NCI-H2029 treated with DMSO at 0.1 percent for 48 hours (cell line): ENCODE measurements around the gene LIMA1.

Experiments
- DNase-seq: peaks from one replicate; lab custom pipeline; 2025; lab: John Stamatoyannopoulos, UW

Gene LIMA1

GRCh38 chr12:50129290-50129689 lies 154.0 kb downstream of the LIMA1 start:
- DNase-seq: no peak

- DNase-seq: peak; percentile 86
Measured at GRCh38 chr12:50127546-50127945, 155.8 kb downstream of the LIMA1 start.
